Suppressor macrophage treated with lipopolysaccharide for 1 hour (primary cell): ENCODE data around the gene SLC49A3.

Experiments
- DNase-seq, 3 donors: peaks; one replicate each; pipeline ENCODE4 v3.0.0-alpha.2; 2020 to 2022

SLC49A3 gene

GRCh38 chr4:664713-665231, 24.2 kb downstream of the SLC49A3 start:
- DNase-seq = no peak

GRCh38 chr4:663438-664428, 25.2 kb downstream of the SLC49A3 start:
- peak; percentile 37 to 64 (median 41) for DNase-seq

GRCh38 chr4:663046-663437, 25.9 kb downstream of the SLC49A3 start:
- DNase-seq = no peak

- DNase-seq = no peak
These were observed 26.8 kb downstream of the SLC49A3 start for GRCh38 chr4:661881-662761.

GRCh38 chr4:661231-661630, 27.7 kb downstream of the SLC49A3 start:
- no peak for DNase-seq

GRCh38 chr4:660401-660800, 28.6 kb downstream of the SLC49A3 start:
- no peak for DNase-seq

- DNase-seq = no peak
These were observed 29.1 kb downstream of the SLC49A3 start for GRCh38 chr4:659851-660250.

GRCh38 chr4:658681-659667, 30.0 kb downstream of the SLC49A3 start:
- DNase-seq = no peak

- DNase-seq = no peak
These were observed 30.9 kb downstream of the SLC49A3 start for GRCh38 chr4:657834-658667.

- DNase-seq = no peak
These were observed 31.6 kb downstream of the SLC49A3 start for GRCh38 chr4:657338-657833.

GRCh38 chr4:656436-657337, 32.3 kb downstream of the SLC49A3 start:
- no peak for DNase-seq

GRCh38 chr4:655464-656151, 33.3 kb downstream of the SLC49A3 start:
- DNase-seq = no peak

GRCh38 chr4:654871-655463, 34.0 kb downstream of the SLC49A3 start:
- DNase-seq = no peak

- DNase-seq = no peak
These were observed 34.5 kb downstream of the SLC49A3 start for GRCh38 chr4:654503-654845.

DNA sequence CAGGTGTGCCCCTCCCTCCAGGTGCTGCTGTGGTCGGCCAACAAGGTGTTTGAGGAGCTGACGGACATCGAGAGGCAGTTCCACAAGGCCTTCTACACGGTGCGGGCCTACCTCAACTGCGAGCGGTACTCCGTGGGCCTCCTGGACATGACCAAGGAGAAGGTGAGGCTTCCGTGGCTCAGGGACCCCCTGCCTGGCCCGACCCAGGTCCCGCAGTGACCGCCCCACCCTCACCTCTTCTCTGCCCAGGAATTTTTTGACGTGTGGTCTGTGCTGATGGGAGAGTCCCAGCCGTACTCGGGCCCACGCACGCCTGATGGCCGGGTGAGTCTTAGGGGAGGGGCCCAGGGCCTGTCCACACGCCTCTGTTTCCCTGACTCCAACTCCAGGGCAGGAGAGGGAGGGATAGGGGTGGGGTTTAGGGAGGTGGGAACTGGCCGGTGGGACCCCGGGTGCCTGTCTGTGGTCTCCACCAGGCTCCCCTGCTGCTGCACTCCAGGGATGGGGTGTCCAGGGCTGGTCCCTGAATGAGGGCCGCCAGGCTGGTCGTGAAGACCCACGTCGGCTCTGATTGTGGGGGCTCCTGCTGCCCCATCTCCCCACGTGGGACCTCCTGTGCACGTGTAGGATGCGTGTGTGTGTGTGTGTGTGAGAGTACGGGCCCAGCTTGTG, 35.0 kb downstream of the SLC49A3 start:
- no peak for DNase-seq

GRCh38 chr4:653080-653821, 35.7 kb downstream of the SLC49A3 start:
- DNase-seq = no peak

DNA sequence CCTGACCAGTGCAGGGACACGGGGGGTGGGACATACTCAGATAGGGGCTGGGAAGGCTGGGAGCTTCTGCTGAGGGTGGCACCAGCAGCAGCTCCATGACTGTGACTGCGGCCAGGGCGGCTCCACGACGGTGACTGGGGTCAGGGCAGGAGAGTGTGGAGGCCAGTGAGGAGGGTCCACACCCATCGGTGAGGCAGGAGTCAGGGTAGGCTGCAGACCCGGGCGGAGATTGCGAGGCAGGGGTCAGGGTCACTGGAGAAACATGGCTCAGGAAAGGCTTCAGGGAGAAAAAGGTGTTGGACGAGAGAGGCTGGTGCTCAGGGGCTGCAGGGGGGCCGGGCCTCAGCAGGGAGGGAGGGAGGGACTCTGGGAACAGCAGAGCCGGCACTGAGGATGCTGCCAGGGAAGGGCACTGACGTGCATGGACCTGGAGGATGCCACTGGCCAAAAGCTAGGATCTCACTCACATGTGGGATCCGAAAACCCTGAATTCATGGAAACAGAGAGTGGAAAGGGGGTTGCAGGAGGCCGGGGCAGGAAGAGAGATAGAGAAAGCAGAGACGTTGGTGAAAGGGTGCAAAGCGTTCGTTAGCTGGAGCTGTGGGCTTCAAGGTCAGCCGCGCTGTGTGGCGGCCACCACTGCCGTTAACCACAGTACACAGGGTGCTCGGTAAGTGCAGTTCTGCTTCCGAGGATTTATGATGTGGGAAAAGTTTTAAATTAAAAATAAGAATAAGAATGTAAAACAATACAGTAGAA, 36.9 kb downstream of the SLC49A3 start:
- no peak for DNase-seq
